WTC11 (cell line): ENCODE measurements around the gene ANKS6. TPM values are rescaled to one million over a fixed set of nuclear protein-coding genes. Genes with fewer than 3 reads are reported as not detected.

Experiments used
- ATAC-seq: fragments of 200-7000 bp; cut with Tn5 transposase; 2 replicates; pipeline ENCODE4 v1.10.0; 2021; ENCODE audit warnings: mild to moderate bottlenecking, moderate library complexity
- CTCF ChIA-PET: fragments of 300-600 bp; sonication (Branson Sonifier 250); formaldehyde crosslinking; loops from one replicate; lab custom pipeline; 2021; ENCODE audit warnings: antibody characterized with exemption; lab: Charles Lee
- POLR2A ChIA-PET: fragments of 350-600 bp; sonication (Branson Sonifier 250); formaldehyde crosslinking; loops from one replicate; lab custom pipeline; 2021; ENCODE audit warnings: antibody characterized with exemption; lab: Charles Lee
- DNase-seq: peaks from one replicate; pipeline ENCODE4 v3.0.0; 2021; ENCODE audit warnings: low spot score
- H3K27ac Mint-ChIP-seq: 2 replicates; pipeline ENCODE4 v1.8.0; 2021; ENCODE audit warnings: mixed read lengths
- H3K27me3 Mint-ChIP-seq: 2 replicates; pipeline ENCODE4 v1.8.0; 2021; ENCODE audit warnings: low read depth, mild to moderate bottlenecking, moderate library complexity, mixed read lengths
- H3K36me3 Mint-ChIP-seq: 2 replicates; pipeline ENCODE4 v1.8.0; 2021; ENCODE audit warnings: mixed read lengths
- H3K4me1 Mint-ChIP-seq: 2 replicates; pipeline ENCODE4 v1.8.0; 2022; ENCODE audit warnings: mixed read lengths
- H3K4me3 Mint-ChIP-seq: 2 replicates; pipeline ENCODE4 v1.8.0; 2021; ENCODE audit warnings: mild to moderate bottlenecking, moderate library complexity, mixed read lengths
- H3K9me3 Mint-ChIP-seq: 2 replicates; pipeline ENCODE4 v1.8.0; 2021; ENCODE audit warnings: mixed read lengths
- ATF1 ChIP-seq: sonication (generic); formaldehyde crosslinking; IDR thresholded peaks from 2 replicates; pipeline ENCODE4 v1.8.1; 2023; ENCODE audit warnings: mild to moderate bottlenecking, moderate library complexity, missing genetic modification reagents
- CBFB ChIP-seq: sonication (generic); formaldehyde crosslinking; IDR thresholded peaks from 2 replicates; pipeline ENCODE4 v1.8.1; 2022; ENCODE audit warnings: mild to moderate bottlenecking, low read depth, missing genetic modification reagents
- CREM ChIP-seq: sonication (generic); formaldehyde crosslinking; IDR thresholded peaks from 2 replicates; pipeline ENCODE4 v1.8.1; 2022; ENCODE audit warnings: mild to moderate bottlenecking, missing genetic modification reagents, moderate library complexity
- ESRRA ChIP-seq: sonication (generic); formaldehyde crosslinking; IDR thresholded peaks from 2 replicates; pipeline ENCODE4 v1.8.1; 2022; ENCODE audit warnings: mild to moderate bottlenecking, missing genetic modification reagents, borderline replicate concordance
- FOXP4 ChIP-seq: sonication (generic); formaldehyde crosslinking; IDR thresholded peaks from 2 replicates; pipeline ENCODE4 v1.8.0; 2022; ENCODE audit warnings: mild to moderate bottlenecking, missing genetic modification reagents
- GRHL2 ChIP-seq: fragments of 250-450 bp; sonication (Bioruptor Pico); IDR thresholded peaks from 2 replicates; pipeline ENCODE4 v1.8.0; 2022; ENCODE audit warnings: mild to moderate bottlenecking, moderate library complexity; ENCODE audit not compliant: insufficient replicate concordance, severe bottlenecking
- GTF2I ChIP-seq: fragments of 250-450 bp; sonication (Bioruptor Pico); conservative IDR thresholded peaks from 2 replicates; pipeline ENCODE4 v1.4.0; 2021; ENCODE audit warnings: mild to moderate bottlenecking
- JUN ChIP-seq: sonication (generic); formaldehyde crosslinking; IDR thresholded peaks from 2 replicates; pipeline ENCODE4 v1.8.0; 2023; ENCODE audit warnings: mild to moderate bottlenecking, missing genetic modification reagents
- MYBL2 ChIP-seq: sonication (generic); formaldehyde crosslinking; IDR thresholded peaks from 2 replicates; pipeline ENCODE4 v1.8.1; 2023; ENCODE audit warnings: mild to moderate bottlenecking, moderate library complexity, missing genetic modification reagents
- NR3C1 ChIP-seq: sonication (generic); formaldehyde crosslinking; conservative IDR thresholded peaks from 2 replicates; pipeline ENCODE4 v1.8.1; 2023; ENCODE audit warnings: low read depth, mild to moderate bottlenecking, missing genetic modification reagents
- TCF7 ChIP-seq: sonication (generic); formaldehyde crosslinking; IDR thresholded peaks from 2 replicates; pipeline ENCODE4 v1.8.0; 2022; ENCODE audit warnings: mild to moderate bottlenecking, low read depth, missing genetic modification reagents, moderate library complexity
- TEAD1 ChIP-seq: sonication (generic); formaldehyde crosslinking; IDR thresholded peaks from 2 replicates; pipeline ENCODE4 v1.8.0; 2022; ENCODE audit warnings: mild to moderate bottlenecking, missing genetic modification reagents
- ZMAT4 ChIP-seq: fragments of 250-450 bp; sonication (Bioruptor Pico); IDR thresholded peaks from 2 replicates; pipeline ENCODE4 v1.9.0; 2021; ENCODE audit warnings: mild to moderate bottlenecking
- ZNF219 ChIP-seq: sonication (generic); formaldehyde crosslinking; IDR thresholded peaks from 2 replicates; pipeline ENCODE4 v1.8.0; 2023; ENCODE audit warnings: missing genetic modification reagents, mild to moderate bottlenecking, borderline replicate concordance
- ZNF317 ChIP-seq: sonication (generic); formaldehyde crosslinking; IDR thresholded peaks from 2 replicates; pipeline ENCODE4 v1.8.1; 2023; ENCODE audit warnings: low read depth, mild to moderate bottlenecking, moderate library complexity, missing genetic modification reagents, borderline replicate concordance
- ZNF423 ChIP-seq: fragments of 250-450 bp; sonication (Bioruptor Pico); IDR thresholded peaks from 2 replicates; pipeline ENCODE4 v2.1.2; 2022; ENCODE audit warnings: mild to moderate bottlenecking, moderate library complexity
- ZSCAN18 ChIP-seq: fragments of 250-450 bp; sonication (Bioruptor Pico); IDR thresholded peaks from 2 replicates; pipeline ENCODE4 v2.1.2; 2022; ENCODE audit warnings: mild to moderate bottlenecking, moderate library complexity
- total RNA-seq: library from RNA; stranded (reverse); gene quantifications from 3 replicates; pipeline ENCODE4 v1.2.3, GENCODE V29; 2021
- TF ChIP-seq, protein P1 (sequence below): sonication (generic); formaldehyde crosslinking; IDR thresholded peaks from 2 replicates; pipeline ENCODE4 v1.8.0; 2022; ENCODE audit warnings: mild to moderate bottlenecking, missing genetic modification reagents
- TF ChIP-seq, protein P2 (sequence below): fragments of 250-450 bp; sonication (Bioruptor Pico); IDR thresholded peaks from 2 replicates; pipeline ENCODE4 v1.9.0; 2021; ENCODE audit warnings: mild to moderate bottlenecking, borderline replicate concordance

Gene ANKS6
- total RNA-seq, 1 experiment from 2014 or later = 65.1 TPM

DNA sequence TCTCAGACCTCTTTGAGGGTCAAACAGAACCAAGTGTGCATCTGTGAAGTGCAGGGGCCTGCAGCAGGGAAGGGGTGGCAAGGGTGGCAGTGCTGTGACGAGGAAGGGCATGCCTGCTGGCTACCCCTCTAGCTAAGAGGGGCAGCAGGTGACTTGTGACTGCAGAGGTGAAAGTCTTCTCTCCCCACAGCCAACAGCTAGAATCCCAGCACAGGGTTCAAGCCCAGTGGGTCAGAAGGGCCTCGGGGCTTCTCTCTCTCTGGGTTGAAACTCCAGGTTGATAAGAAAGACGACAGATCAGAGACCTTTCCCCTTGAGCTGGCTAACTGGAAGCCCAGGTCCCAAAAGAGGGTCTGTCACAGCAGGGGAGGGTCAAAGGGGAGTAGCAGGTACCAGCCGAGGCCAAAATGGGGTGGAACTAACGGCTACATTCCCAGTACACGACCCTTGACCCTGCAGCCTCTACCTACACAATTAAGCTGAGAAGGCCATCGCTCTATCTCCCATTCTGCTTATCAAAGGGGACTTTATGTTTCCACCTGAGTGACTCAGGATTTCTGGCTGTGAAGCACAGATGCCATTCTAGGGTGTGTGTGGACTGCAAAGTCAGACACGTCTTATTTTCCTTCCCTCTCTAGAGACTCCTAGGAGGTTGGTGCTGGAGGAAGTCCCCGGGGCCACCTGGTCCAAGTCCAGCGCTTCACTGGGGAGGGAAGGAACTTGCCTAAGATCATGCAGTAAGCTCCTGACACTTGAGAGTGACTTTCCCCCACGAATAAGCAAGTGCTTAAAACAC is 14.6 kb downstream of the ANKS6 start:
- Mint-ChIP-seq H3K9me3 (no peaks in the 10 kb centered on the region), H3K36me3 (peaks cover 30% of the 10 kb centered on the region)

GRCh38 chr9:98780059-98780749 is 16.2 kb downstream of the ANKS6 start:
- CTCF ChIA-PET = interaction anchor here (1.7 kb wide), 1 partner anchor 243 kb away, joined by 4 read pairs; no protein-coding TSS in a partner anchor
- Mint-ChIP-seq H3K9me3 (no peaks in the 10 kb centered on the region), H3K27me3 (no peaks in the 10 kb centered on the region), H3K4me1 (peaks cover 2% of the 10 kb centered on the region; the same call in 1 of the 2 replicates), H3K27ac (no peak overlapping the region), H3K36me3 (peaks cover 33% of the 10 kb centered on the region), H3K4me3 (no peak overlapping the region)
- POLR2A ChIA-PET = no interaction called here
- DNase-seq (no peak), ATAC-seq (no peak)
- TF ChIP-seq MYBL2 (CRISPR knock-in tag) = no peak
- no peak for TF ChIP-seq ZMAT4 (CRISPR knock-in tag)
- no peak for TF ChIP-seq ZNF423
- no peak for TF ChIP-seq JUN (CRISPR knock-in tag)
- no peak for TF ChIP-seq GTF2I (CRISPR knock-in tag)
- TF ChIP-seq TCF7 (CRISPR knock-in tag) = no peak
- TF ChIP-seq ZNF317 (CRISPR knock-in tag) = no peak

More for the DNA sequence above, 14.6 kb downstream of the ANKS6 start:
- DNase-seq = no peak
- H3K27me3 Mint-ChIP-seq = no peaks in the 10 kb centered on the region
- TF ChIP-seq GRHL2 (no peak), ZNF219 (CRISPR knock-in tag) (no peak), TEAD1 (CRISPR knock-in tag) (no peak), GTF2I (CRISPR knock-in tag) (no peak), NR3C1 (CRISPR knock-in tag) (no peak)
- TF ChIP-seq, all 79 proteins: peak for 0
- ATAC-seq = no peak
- H3K27ac Mint-ChIP-seq = no peak overlapping the region
- H3K4me1 Mint-ChIP-seq = no peaks in the 10 kb centered on the region
- no peak overlapping the region for H3K4me3 Mint-ChIP-seq
- CTCF ChIA-PET = no interaction called here
- POLR2A ChIA-PET = no interaction called here

DNA sequence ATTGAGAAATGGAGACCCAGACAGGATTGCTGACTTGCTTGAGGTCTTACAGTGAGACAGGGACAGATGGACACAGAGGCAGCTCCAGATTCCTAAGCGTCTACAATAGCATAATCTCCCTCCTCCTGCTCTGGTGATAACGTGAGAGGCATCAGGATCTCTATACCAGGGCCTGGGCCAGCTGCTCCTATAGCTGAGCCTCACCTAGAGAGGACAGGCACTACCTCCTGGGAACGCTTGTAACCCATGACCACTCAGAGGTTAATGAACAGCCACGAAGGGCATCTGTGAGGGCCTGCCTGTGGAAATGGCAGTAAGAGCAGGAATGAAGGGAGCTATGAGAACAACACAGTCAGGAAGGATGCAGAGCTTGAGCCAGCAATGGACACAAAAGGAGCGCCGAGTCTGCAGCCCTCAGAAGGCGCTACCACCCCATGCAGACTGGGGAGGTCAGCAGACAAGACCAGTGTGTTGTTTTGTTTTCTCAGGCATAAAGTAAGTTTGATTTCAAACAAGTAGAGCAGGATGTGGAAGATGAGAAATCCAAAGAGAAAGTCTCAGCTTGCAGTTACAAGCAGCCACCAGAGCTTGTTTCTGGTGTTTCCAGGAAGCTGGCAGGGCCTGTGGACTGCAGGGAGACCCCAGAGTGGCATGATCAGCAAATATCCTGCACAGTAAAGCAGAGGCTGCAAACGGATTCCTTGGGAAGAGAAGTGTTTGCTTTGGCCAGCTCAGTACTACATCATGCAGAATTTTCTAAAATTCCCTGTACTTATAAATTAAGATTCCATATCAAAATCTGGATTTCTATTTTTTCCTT is 17.4 kb downstream of the ANKS6 start:
- peaks cover 36% of the 10 kb centered on the region for H3K36me3 Mint-ChIP-seq
- ChIA-PET CTCF (interaction anchor here (0.8 to 1.7 kb wide), 3 partner anchors 92 to 463 kb away, joined by 3 to 4 read pairs (median 3); no protein-coding TSS in a partner anchor), POLR2A (no interaction called here)
- no peaks in the 10 kb centered on the region for H3K9me3 Mint-ChIP-seq
- no peak overlapping the region for H3K4me3 Mint-ChIP-seq
- H3K27me3 Mint-ChIP-seq = no peaks in the 10 kb centered on the region
- DNase-seq (no peak), ATAC-seq (no peak)
- peaks cover 2% of the 10 kb centered on the region; the same call in 1 of the 2 replicates for H3K4me1 Mint-ChIP-seq
- H3K27ac Mint-ChIP-seq = no peak overlapping the region
- TF ChIP-seq ZNF219 (CRISPR knock-in tag) (no peak), ZSCAN18 (CRISPR knock-in tag) (no peak), CREM (no peak), FOXP4 (CRISPR knock-in tag) (no peak), ESRRA (no peak), CBFB (CRISPR knock-in tag) (no peak), ATF1 (no peak)
- TF ChIP-seq, protein P1, sequence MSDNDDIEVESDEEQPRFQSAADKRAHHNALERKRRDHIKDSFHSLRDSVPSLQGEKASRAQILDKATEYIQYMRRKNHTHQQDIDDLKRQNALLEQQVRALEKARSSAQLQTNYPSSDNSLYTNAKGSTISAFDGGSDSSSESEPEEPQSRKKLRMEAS (CRISPR knock-in tag) = no peak
- TF ChIP-seq, protein P2, sequence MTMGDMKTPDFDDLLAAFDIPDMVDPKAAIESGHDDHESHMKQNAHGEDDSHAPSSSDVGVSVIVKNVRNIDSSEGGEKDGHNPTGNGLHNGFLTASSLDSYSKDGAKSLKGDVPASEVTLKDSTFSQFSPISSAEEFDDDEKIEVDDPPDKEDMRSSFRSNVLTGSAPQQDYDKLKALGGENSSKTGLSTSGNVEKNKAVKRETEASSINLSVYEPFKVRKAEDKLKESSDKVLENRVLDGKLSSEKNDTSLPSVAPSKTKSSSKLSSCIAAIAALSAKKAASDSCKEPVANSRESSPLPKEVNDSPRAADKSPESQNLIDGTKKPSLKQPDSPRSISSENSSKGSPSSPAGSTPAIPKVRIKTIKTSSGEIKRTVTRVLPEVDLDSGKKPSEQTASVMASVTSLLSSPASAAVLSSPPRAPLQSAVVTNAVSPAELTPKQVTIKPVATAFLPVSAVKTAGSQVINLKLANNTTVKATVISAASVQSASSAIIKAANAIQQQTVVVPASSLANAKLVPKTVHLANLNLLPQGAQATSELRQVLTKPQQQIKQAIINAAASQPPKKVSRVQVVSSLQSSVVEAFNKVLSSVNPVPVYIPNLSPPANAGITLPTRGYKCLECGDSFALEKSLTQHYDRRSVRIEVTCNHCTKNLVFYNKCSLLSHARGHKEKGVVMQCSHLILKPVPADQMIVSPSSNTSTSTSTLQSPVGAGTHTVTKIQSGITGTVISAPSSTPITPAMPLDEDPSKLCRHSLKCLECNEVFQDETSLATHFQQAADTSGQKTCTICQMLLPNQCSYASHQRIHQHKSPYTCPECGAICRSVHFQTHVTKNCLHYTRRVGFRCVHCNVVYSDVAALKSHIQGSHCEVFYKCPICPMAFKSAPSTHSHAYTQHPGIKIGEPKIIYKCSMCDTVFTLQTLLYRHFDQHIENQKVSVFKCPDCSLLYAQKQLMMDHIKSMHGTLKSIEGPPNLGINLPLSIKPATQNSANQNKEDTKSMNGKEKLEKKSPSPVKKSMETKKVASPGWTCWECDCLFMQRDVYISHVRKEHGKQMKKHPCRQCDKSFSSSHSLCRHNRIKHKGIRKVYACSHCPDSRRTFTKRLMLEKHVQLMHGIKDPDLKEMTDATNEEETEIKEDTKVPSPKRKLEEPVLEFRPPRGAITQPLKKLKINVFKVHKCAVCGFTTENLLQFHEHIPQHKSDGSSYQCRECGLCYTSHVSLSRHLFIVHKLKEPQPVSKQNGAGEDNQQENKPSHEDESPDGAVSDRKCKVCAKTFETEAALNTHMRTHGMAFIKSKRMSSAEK (CRISPR knock-in tag) = no peak
